Left ventricle myocardium inferior (tissue), 1 donor: ENCODE results near the gene PLPP4. TPM values are rescaled to one million over a fixed set of nuclear protein-coding genes. Genes with fewer than 3 reads are reported as not detected.

Experiments used
- DNase-seq: peaks from one replicate; pipeline ENCODE4 v3.0.0-alpha.2; 2020
- H3K27ac ChIP-seq: fragments of 200-600 bp; replicated peaks from 2 replicates; pipeline ENCODE4 v1.8.0; 2021
- H3K27me3 ChIP-seq: fragments of 200-600 bp; 2 replicates; pipeline ENCODE4 v1.8.0; 2021; ENCODE audit warnings: low read depth
- H3K36me3 ChIP-seq: fragments of 200-600 bp; 2 replicates; pipeline ENCODE4 v1.8.0; 2021
- H3K4me1 ChIP-seq: fragments of 200-600 bp; 2 replicates; pipeline ENCODE4 v1.8.0; 2021
- H3K4me3 ChIP-seq: fragments of 200-600 bp; 2 replicates; pipeline ENCODE4 v1.8.0; 2021; ENCODE audit warnings: mild to moderate bottlenecking, moderate library complexity
- H3K9me3 ChIP-seq: fragments of 200-600 bp; replicated peaks from 2 replicates; pipeline ENCODE4 v1.8.0; 2021
- CTCF ChIP-seq: fragments of 200-600 bp; IDR thresholded peaks from 2 replicates; pipeline ENCODE4 v1.8.0; 2021; ENCODE audit warnings: antibody characterized with exemption, mild to moderate bottlenecking, borderline replicate concordance
- intact Hi-C: fragments of 100-400 bp; cut with micrococcal nuclease; formaldehyde crosslinking; loops from one replicate; pipeline ENCODE4 v1.11.0; 2022
- total RNA-seq: library from RNA; stranded (reverse); fragmentation: NEBNext Ultra II Directional; extraction: Animal tissue kit (Norgen Biotek cat#: 25700); gene quantifications from one replicate; pipeline ENCODE4 v1.2.1, GENCODE V29; 2021
- donor health status: DM: no; HTN: yes; CAD: no; lungs with severe emphysema.

Gene PLPP4
- total RNA-seq, 1 donor from 2014 or later: not detected

- Histone ChIP-seq H3K4me3 (no peak overlapping the region), H3K27ac (no peak overlapping the region), H3K27me3 (peaks cover 32% of the 10 kb centered on the region), H3K9me3 (peaks cover 6% of the 10 kb centered on the region), H3K4me1 (no peaks in the 10 kb centered on the region), H3K36me3 (no peaks in the 10 kb centered on the region)
- intact Hi-C loops: no loop called here
- DNase-seq: no peak
- no peak for TF ChIP-seq CTCF
These were observed 9.0 kb downstream of the PLPP4 start for GRCh38 chr10:120466006-120466405.

DNA sequence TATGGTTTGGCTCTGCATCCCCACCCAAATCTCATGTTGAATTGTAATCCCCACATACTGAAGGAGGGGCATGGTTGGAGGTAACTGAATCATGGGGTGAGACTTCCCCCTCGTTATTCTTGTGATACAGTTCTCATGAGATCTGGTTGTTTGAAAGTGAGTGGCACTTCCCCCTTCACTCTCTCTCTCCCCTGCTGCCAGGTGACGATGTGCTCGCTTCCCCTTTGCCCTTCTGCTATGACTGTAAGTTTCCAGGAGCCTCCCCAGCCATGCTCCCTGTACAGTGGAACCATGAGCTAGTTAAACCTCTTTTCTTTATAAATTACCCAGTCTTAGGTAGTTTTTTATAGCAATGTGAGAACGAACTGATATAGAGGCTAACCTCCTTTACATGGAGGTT lies 16.6 kb downstream of the PLPP4 start:
- TF ChIP-seq CTCF: no peak
- no peak overlapping the region for H3K27ac ChIP-seq
- intact Hi-C loops: no loop called here
- H3K36me3 ChIP-seq: no peaks in the 10 kb centered on the region
- H3K4me1 ChIP-seq: no peaks in the 10 kb centered on the region
- H3K4me3 ChIP-seq: no peak overlapping the region
- H3K27me3 ChIP-seq: peaks cover 18% of the 10 kb centered on the region
- H3K9me3 ChIP-seq: peaks cover 26% of the 10 kb centered on the region
- no peak for DNase-seq

GRCh38 chr10:120474956-120475355 lies 17.9 kb downstream of the PLPP4 start:
- DNase-seq: no peak
- no peak for TF ChIP-seq CTCF
- Histone ChIP-seq H3K4me3 (no peak overlapping the region), H3K27ac (no peak overlapping the region), H3K36me3 (no peaks in the 10 kb centered on the region), H3K4me1 (no peaks in the 10 kb centered on the region), H3K27me3 (peaks cover 18% of the 10 kb centered on the region), H3K9me3 (peaks cover 26% of the 10 kb centered on the region)
- intact Hi-C loops: no loop called here

DNA sequence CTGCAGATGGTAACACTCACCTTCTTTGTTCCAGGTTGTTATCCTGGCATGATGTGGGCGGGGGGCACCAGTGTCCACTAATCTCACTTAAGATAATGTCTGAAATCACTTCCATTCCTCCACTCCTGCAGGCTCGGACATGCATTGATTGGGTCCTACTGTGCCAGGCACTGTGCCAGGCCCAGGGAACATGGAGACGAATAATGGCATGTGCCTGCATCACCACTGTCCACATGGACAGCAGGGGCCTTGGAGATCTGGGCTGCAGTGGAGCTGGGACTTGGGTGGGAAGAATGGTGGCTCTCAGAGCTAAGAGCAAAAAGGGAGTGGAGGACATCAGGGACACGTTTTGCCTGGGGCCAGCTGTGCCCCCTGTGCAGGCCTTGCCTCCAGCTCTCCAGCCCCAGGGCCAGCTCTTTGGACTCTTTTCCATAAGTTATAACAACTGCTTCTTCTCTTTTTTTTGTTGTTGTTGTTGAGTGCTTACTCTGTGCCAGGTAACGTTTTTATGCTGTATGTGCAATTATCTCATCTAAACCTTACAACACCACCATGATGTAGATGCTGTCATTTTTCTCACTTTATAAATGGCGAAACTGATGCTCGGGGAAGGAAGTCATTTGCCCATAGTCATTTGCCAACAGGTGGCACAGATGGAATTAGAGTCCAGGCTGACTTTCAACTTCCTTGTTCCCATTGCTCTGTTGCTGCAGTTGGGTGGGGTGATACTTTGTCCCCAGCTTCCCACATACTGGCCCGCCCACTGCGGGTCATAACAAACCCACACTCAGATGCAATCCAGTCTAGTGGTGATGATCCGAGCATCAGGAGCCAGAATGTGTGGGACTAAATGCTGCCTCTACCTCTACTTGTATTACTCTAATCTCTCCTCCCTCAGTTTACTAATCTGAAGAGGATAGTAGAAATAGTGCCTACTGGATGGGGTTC lies 19.1 kb downstream of the PLPP4 start:
- no peak overlapping the region for H3K4me3 ChIP-seq
- H3K27me3 ChIP-seq: peaks cover 26% of the 10 kb centered on the region
- DNase-seq: no peak
- no peaks in the 10 kb centered on the region for H3K4me1 ChIP-seq
- no peak for TF ChIP-seq CTCF
- peaks cover 19% of the 10 kb centered on the region for H3K9me3 ChIP-seq
- no peak overlapping the region for H3K27ac ChIP-seq
- H3K36me3 ChIP-seq: no peaks in the 10 kb centered on the region
- intact Hi-C loops: no loop called here

- intact Hi-C loops: no loop called here
- TF ChIP-seq CTCF: no peak
- Histone ChIP-seq H3K4me1 (no peaks in the 10 kb centered on the region), H3K27ac (no peak overlapping the region), H3K27me3 (peaks cover 27% of the 10 kb centered on the region), H3K36me3 (no peaks in the 10 kb centered on the region), H3K9me3 (peaks cover 16% of the 10 kb centered on the region), H3K4me3 (no peak overlapping the region)
- no peak for DNase-seq
These were observed 20.2 kb downstream of the PLPP4 start for GRCh38 chr10:120477021-120477742.
